ENCODE data around the gene MT3. TPM values are rescaled to one million over a fixed set of nuclear protein-coding genes. Genes with fewer than 3 reads are reported as not detected.
A peak's percentile ranks its signal among the peaks of the same experiment; 100 is the strongest.

Gene MT3
- total and polyA plus RNA-seq, 2 experiments from 2014 or later: not detected

GRCh38 chr16:56632156-56632847, 43.0 kb downstream of the MT3 start, which contains the start of gene MT1M:
MT1M (plus strand) TSS chr16:56632659; CDS start chr16:56632732, 73 bp downstream.
- H4K20me1 ChIP-seq (replicated peaks; ENCODE audit: insufficient read depth): peaks cover 19% of the 10 kb centered on the region
- Mint-ChIP-seq H3K4me3 (peak within 1 kb of the TSS; percentile 76), H3K4me1 (peaks cover 21% of the 10 kb centered on the region), H3K27me3 (ENCODE audit: insufficient read depth, low read depth, poor library complexity) (peaks cover 100% of the 10 kb centered on the region), H3K27ac (no peak within 1 kb of the TSS), H3K9me3 (no peaks in the 10 kb centered on the region; the same call in 2 of the 3 replicates), H3K36me3 (ENCODE audit: low read depth) (peaks cover under 1% of the 10 kb centered on the region; the same call in 2 of the 3 replicates)
- peaks cover 14% of the 10 kb centered on the region; the same call in 1 of the 2 replicates for H3K4me1 ChIP-seq (ENCODE audit: insufficient read depth)
- peak within 1 kb of the TSS; percentile 72; the same call in 1 of the 2 replicates for H2AFZ ChIP-seq
- no peaks in the 10 kb centered on the region for H3K36me3 ChIP-seq (ENCODE audit: insufficient read depth)
- H3K9me2 ChIP-seq (ENCODE audit: insufficient read depth): no peaks in the 10 kb centered on the region
- peak within 1 kb of the TSS; percentile 60 for H3K4me3 ChIP-seq
- H3F3A ChIP-seq (replicated peaks; ENCODE audit: low read depth): peaks cover 4% of the 10 kb centered on the region; the same call in 1 of the 2 replicates
- no peaks in the 10 kb centered on the region for H3K79me2 ChIP-seq (replicated peaks; ENCODE audit: insufficient read depth)
- DNase-seq (ENCODE audit: low spot score) (peak; percentile 74), ATAC-seq (peak; percentile 69)
- no peak for TF ChIP-seq NANOG (IDR thresholded peaks at IDR 0.05; ENCODE audit: borderline replicate concordance)
- TF ChIP-seq EZH2 (IDR thresholded peaks at IDR 0.05; ENCODE audit: low read depth, unreplicated experiment): peak; percentile 98
- TF ChIP-seq EZH2phosphoT487 (IDR thresholded peaks at IDR 0.05; ENCODE audit: unreplicated experiment): peak; percentile 65
- H3K27me3 ChIP-seq (ENCODE audit: insufficient read depth): peaks cover 100% of the 10 kb centered on the region
- H3K27ac ChIP-seq (ENCODE audit: low read depth): no peak within 1 kb of the TSS
- H3K4me2 ChIP-seq: peak within 1 kb of the TSS; percentile 85

- Histone ChIP-seq H3K4me3 (peak overlapping the region; percentile 60), H3K27me3 (ENCODE audit: insufficient read depth) (peaks cover 100% of the 10 kb centered on the region), H4K20me1 (replicated peaks; ENCODE audit: insufficient read depth) (peaks cover 19% of the 10 kb centered on the region), H3K4me2 (peak overlapping the region; percentile 85), H3K4me1 (ENCODE audit: insufficient read depth) (peaks cover 14% of the 10 kb centered on the region; the same call in 1 of the 2 replicates), H3K27ac (ENCODE audit: low read depth) (no peak overlapping the region), H3K36me3 (ENCODE audit: insufficient read depth) (no peaks in the 10 kb centered on the region; the same call in 1 of the 2 replicates), H3K9me2 (ENCODE audit: insufficient read depth) (no peaks in the 10 kb centered on the region), H3K79me2 (replicated peaks; ENCODE audit: insufficient read depth) (no peaks in the 10 kb centered on the region), H3F3A (replicated peaks; ENCODE audit: low read depth) (peaks cover 4% of the 10 kb centered on the region; the same call in 1 of the 2 replicates), H2AFZ (0 out of 2 replicates have a peak overlapping the region, but pooled peaks have one; percentile 72)
- Mint-ChIP-seq H3K27ac (no peak overlapping the region), H3K9me3 (no peaks in the 10 kb centered on the region; the same call in 2 of the 3 replicates), H3K27me3 (ENCODE audit: insufficient read depth, low read depth, poor library complexity) (peaks cover 100% of the 10 kb centered on the region), H3K4me3 (peak overlapping the region; percentile 76), H3K36me3 (ENCODE audit: low read depth) (no peaks in the 10 kb centered on the region; the same call in 2 of the 3 replicates), H3K4me1 (peaks cover 24% of the 10 kb centered on the region)
- TF ChIP-seq ETS1 (IDR thresholded peaks at IDR 0.05) (no peak), NANOG (IDR thresholded peaks at IDR 0.05; ENCODE audit: borderline replicate concordance) (no peak), REST (IDR thresholded peaks at IDR 0.05; ENCODE audit: unreplicated experiment) (no peak), CREB1 (CRISPR knock-in tag; IDR thresholded peaks at IDR 0.05; ENCODE audit: low read depth) (no peak), EZH2 (IDR thresholded peaks at IDR 0.05; ENCODE audit: low read depth, unreplicated experiment) (peak; percentile 52)
- ATAC-seq (peak; percentile 8), DNase-seq (ENCODE audit: low spot score) (no peak)
Measured at GRCh38 chr16:56632848-56633365, 43.6 kb downstream of the MT3 start.

Data from GM23338 (cell line).